GM23338 (cell line): ENCODE data around the gene RBM38.

Experiments
- EZH2 ChIP-seq: fragments of 200-600 bp; sonication (generic); IDR thresholded peaks from one replicate; pipeline ENCODE4 v1.8.0; 2017; ENCODE audit warnings: antibody characterized with exemption, mild to moderate bottlenecking, low read depth; ENCODE audit not compliant: unreplicated experiment
- POLR2AphosphoS5 ChIP-seq: IDR thresholded peaks from 2 replicates; pipeline ENCODE4 v1.6.1; 2016; ENCODE audit warnings: antibody characterized with exemption, low read depth
- ZNF114 ChIP-seq: fragments of 250-450 bp; sonication (Bioruptor Pico); IDR thresholded peaks from 2 replicates; pipeline ENCODE4 v1.5.0; 2020; ENCODE audit warnings: mild to moderate bottlenecking, moderate library complexity
- TF ChIP-seq, protein P1 (sequence below), 2 experiments: fragments of 200-600 bp in 1 of 2; sonication (generic) in 1 of 2; conservative IDR thresholded peaks; 2 replicates each; pipeline versions ENCODE4 v1.5.1 to v1.6.1; 2016 to 2017; ENCODE audit warnings: antibody characterized with exemption in 2 of 2, low read depth in 2 of 2, mild to moderate bottlenecking in 2 of 2, moderate library complexity in 1 of 2

DNA sequence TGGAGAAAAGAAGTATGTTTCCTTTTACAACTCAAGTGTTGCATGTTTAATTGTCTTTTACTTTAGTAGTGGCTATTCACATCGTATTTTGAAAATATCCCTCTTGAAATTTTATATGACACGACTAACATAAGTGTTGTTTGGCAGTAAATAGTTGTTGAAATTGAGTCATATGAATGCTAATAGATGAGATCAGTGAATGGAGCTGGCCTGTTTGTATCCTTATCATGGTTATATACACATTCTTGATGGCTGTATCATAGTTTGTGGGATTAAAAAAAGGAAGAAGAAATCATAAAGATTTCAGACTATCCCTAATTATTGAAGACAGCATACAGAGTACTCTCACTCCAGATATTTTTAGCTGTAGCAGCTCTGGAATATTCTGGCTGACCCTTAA, 48.4 kb upstream of the RBM38 start:
- TF ChIP-seq, protein P1, sequence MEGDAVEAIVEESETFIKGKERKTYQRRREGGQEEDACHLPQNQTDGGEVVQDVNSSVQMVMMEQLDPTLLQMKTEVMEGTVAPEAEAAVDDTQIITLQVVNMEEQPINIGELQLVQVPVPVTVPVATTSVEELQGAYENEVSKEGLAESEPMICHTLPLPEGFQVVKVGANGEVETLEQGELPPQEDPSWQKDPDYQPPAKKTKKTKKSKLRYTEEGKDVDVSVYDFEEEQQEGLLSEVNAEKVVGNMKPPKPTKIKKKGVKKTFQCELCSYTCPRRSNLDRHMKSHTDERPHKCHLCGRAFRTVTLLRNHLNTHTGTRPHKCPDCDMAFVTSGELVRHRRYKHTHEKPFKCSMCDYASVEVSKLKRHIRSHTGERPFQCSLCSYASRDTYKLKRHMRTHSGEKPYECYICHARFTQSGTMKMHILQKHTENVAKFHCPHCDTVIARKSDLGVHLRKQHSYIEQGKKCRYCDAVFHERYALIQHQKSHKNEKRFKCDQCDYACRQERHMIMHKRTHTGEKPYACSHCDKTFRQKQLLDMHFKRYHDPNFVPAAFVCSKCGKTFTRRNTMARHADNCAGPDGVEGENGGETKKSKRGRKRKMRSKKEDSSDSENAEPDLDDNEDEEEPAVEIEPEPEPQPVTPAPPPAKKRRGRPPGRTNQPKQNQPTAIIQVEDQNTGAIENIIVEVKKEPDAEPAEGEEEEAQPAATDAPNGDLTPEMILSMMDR (conservative IDR thresholded peaks at IDR 0.05; ENCODE audit: low read depth in 2 of 2), result no peak
- TF ChIP-seq POLR2AphosphoS5 (no peak), ZNF114 (CRISPR knock-in tag) (no peak), EZH2 (no peak)
